Mucosa of stomach (tissue), 1 donor: Measurements from ENCODE around the gene PGC.
A peak's percentile ranks its signal among the peaks of the same experiment; 100 is the strongest.

Source experiments
- H3K27me3 ChIP-seq: one replicate; pipeline ENCODE4 v1.7.0; 2013; ENCODE audit warnings: mild to moderate bottlenecking, low read length; ENCODE audit not compliant: control insufficient read depth, insufficient read depth
- H3K36me3 ChIP-seq: one replicate; pipeline ENCODE4 v1.7.0; 2013; ENCODE audit warnings: low read length; ENCODE audit not compliant: control insufficient read depth, insufficient read depth
- H3K4me1 ChIP-seq: one replicate; pipeline ENCODE4 v1.7.0; 2013; ENCODE audit warnings: mild to moderate bottlenecking, low read length; ENCODE audit not compliant: control insufficient read depth, insufficient read depth
- H3K4me3 ChIP-seq: one replicate; pipeline ENCODE4 v1.7.0; 2013; ENCODE audit warnings: low read length
- H3K9ac ChIP-seq: one replicate; pipeline ENCODE4 v1.7.0; 2013; ENCODE audit warnings: mild to moderate bottlenecking, low read length, moderate library complexity
- H3K9me3 ChIP-seq: one replicate; pipeline ENCODE4 v1.7.0; 2013; ENCODE audit warnings: mild to moderate bottlenecking, low read length, moderate library complexity; ENCODE audit not compliant: control insufficient read depth
- donor health status: Pancreatic carcinoma.

PGC gene

GRCh38 chr6:41737591-41738130, 9.5 kb downstream of the PGC start:
- Histone ChIP-seq H3K4me3 (no peak overlapping the region), H3K36me3 (no peaks in the 10 kb centered on the region), H3K9ac (no peak overlapping the region), H3K9me3 (no peaks in the 10 kb centered on the region), H3K4me1 (peaks cover 58% of the 10 kb centered on the region), H3K27me3 (no peaks in the 10 kb centered on the region)

GRCh38 chr6:41736800-41737555, 10.2 kb downstream of the PGC start:
- Histone ChIP-seq H3K9me3 (no peaks in the 10 kb centered on the region), H3K9ac (peak overlapping the region; percentile 8), H3K36me3 (no peaks in the 10 kb centered on the region), H3K27me3 (no peaks in the 10 kb centered on the region), H3K4me3 (no peak overlapping the region), H3K4me1 (peaks cover 56% of the 10 kb centered on the region)

- Histone ChIP-seq H3K4me1 (peaks cover 52% of the 10 kb centered on the region), H3K36me3 (no peaks in the 10 kb centered on the region), H3K4me3 (peak overlapping the region; percentile 44), H3K9ac (peak overlapping the region; percentile 8), H3K27me3 (no peaks in the 10 kb centered on the region), H3K9me3 (no peaks in the 10 kb centered on the region)
These were observed 10.9 kb downstream of the PGC start for GRCh38 chr6:41736186-41736733.

GRCh38 chr6:41735427-41736185, 11.6 kb downstream of the PGC start, which contains the start of gene TFEB:
TSS of gene TFEB (minus strand) at chr6:41735608. CDS start at chr6:41691213, 44,395 bp downstream.
- H3K4me1 ChIP-seq = peaks cover 49% of the 10 kb centered on the region
- peak within 1 kb of the TSS; percentile 44 for H3K4me3 ChIP-seq
- no peaks in the 10 kb centered on the region for H3K36me3 ChIP-seq
- no peaks in the 10 kb centered on the region for H3K9me3 ChIP-seq
- peak within 1 kb of the TSS; percentile 79 for H3K9ac ChIP-seq
- H3K27me3 ChIP-seq = no peaks in the 10 kb centered on the region

GRCh38 chr6:41734666-41735426, 12.4 kb downstream of the PGC start:
- no peak overlapping the region for H3K4me3 ChIP-seq
- peak overlapping the region; percentile 79 for H3K9ac ChIP-seq
- peaks cover 42% of the 10 kb centered on the region for H3K4me1 ChIP-seq
- no peaks in the 10 kb centered on the region for H3K9me3 ChIP-seq
- no peaks in the 10 kb centered on the region for H3K27me3 ChIP-seq
- no peaks in the 10 kb centered on the region for H3K36me3 ChIP-seq

GRCh38 chr6:41733707-41734665, 13.2 kb downstream of the PGC start:
- no peaks in the 10 kb centered on the region for H3K27me3 ChIP-seq
- H3K9ac ChIP-seq = peak overlapping the region; percentile 79
- H3K36me3 ChIP-seq = no peaks in the 10 kb centered on the region
- peaks cover 49% of the 10 kb centered on the region for H3K4me1 ChIP-seq
- H3K4me3 ChIP-seq = peak overlapping the region; percentile 78
- H3K9me3 ChIP-seq = no peaks in the 10 kb centered on the region

- H3K9me3 ChIP-seq = no peaks in the 10 kb centered on the region
- H3K4me1 ChIP-seq = peaks cover 56% of the 10 kb centered on the region
- H3K9ac ChIP-seq = peak overlapping the region; percentile 79
These were observed 13.9 kb downstream of the PGC start for GRCh38 chr6:41733360-41733706.

GRCh38 chr6:41732591-41733359, 14.4 kb downstream of the PGC start:
- H3K27me3 ChIP-seq = no peaks in the 10 kb centered on the region
- H3K4me3 ChIP-seq = peak overlapping the region; percentile 78
- H3K9ac ChIP-seq = peak overlapping the region; percentile 79
- no peaks in the 10 kb centered on the region for H3K9me3 ChIP-seq
- H3K4me1 ChIP-seq = peaks cover 60% of the 10 kb centered on the region
- no peaks in the 10 kb centered on the region for H3K36me3 ChIP-seq

More at GRCh38 chr6:41733360-41733706, 13.9 kb downstream of the PGC start:
- Histone ChIP-seq H3K27me3 (no peaks in the 10 kb centered on the region), H3K4me3 (peak overlapping the region; percentile 78), H3K36me3 (no peaks in the 10 kb centered on the region)

GRCh38 chr6:41732149-41732548, 15.0 kb downstream of the PGC start:
- Histone ChIP-seq H3K36me3 (no peaks in the 10 kb centered on the region), H3K27me3 (no peaks in the 10 kb centered on the region), H3K4me3 (no peak overlapping the region), H3K9ac (no peak overlapping the region), H3K4me1 (peaks cover 58% of the 10 kb centered on the region), H3K9me3 (no peaks in the 10 kb centered on the region)

- Histone ChIP-seq H3K27me3 (no peaks in the 10 kb centered on the region), H3K9me3 (no peaks in the 10 kb centered on the region), H3K4me1 (peaks cover 54% of the 10 kb centered on the region), H3K9ac (no peak overlapping the region), H3K4me3 (no peak overlapping the region), H3K36me3 (no peaks in the 10 kb centered on the region)
These were observed 15.6 kb downstream of the PGC start for GRCh38 chr6:41731561-41732086.
